B cell (primary cell): ENCODE results near the gene ASCL5. TPM values are rescaled to one million over a fixed set of nuclear protein-coding genes. Genes with fewer than 3 reads are reported as not detected.
A peak's percentile ranks its signal among the peaks of the same experiment; 100 is the strongest.

Source experiments
- ATAC-seq: fragments of 200-7000 bp; cut with Tn5 transposase; one replicate; pipeline ENCODE4 v1.10.0; 2021; ENCODE audit warnings: low read depth, mild to moderate bottlenecking, moderate number of reproducible peaks, moderate library complexity
- CTCF ChIA-PET: fragments of 350-600 bp; sonication (Branson Sonifier 250); formaldehyde crosslinking; loops from one replicate; lab custom pipeline; 2021; ENCODE audit warnings: antibody characterized with exemption, inconsistent platforms; lab: Charles Lee
- POLR2A ChIA-PET: fragments of 350-600 bp; sonication (Branson Sonifier 250); formaldehyde crosslinking; loops from one replicate; lab custom pipeline; 2021; ENCODE audit warnings: antibody characterized with exemption; lab: Charles Lee
- DNase-seq: peaks from one replicate; pipeline ENCODE4 v3.0.0; 2013
- H2AFZ ChIP-seq: 2 replicates; pipeline ENCODE4 v1.6.1; 2012; ENCODE audit warnings: mild to moderate bottlenecking, low read depth, low read length; ENCODE audit not compliant: insufficient read depth, poor library complexity, severe bottlenecking
- H3K27ac ChIP-seq, 2 donors: 1 replicate in 1 of 2; 2 replicates in 1 of 2; pipeline ENCODE4 v1.5.1; 2012 to 2013; ENCODE audit warnings: low read length in 2 of 2, mild to moderate bottlenecking in 2 of 2, moderate library complexity in 1 of 2
- H3K27me3 ChIP-seq, 4 experiments: fragments of 200-600 bp in 1 of 4; sonication (generic) in 1 of 4; replicated peaks in 1 of 4; 1 replicate in 2 of 4; 2 replicates in 2 of 4; pipeline versions ENCODE4 v1.6.1 to v1.7.0; 2013 to 2016; ENCODE audit warnings: low read length in 3 of 4, mild to moderate bottlenecking in 2 of 4, mixed read lengths in 1 of 4, moderate library complexity in 1 of 4; ENCODE audit not compliant: insufficient read depth in 4 of 4, control insufficient read depth in 3 of 4; ENCODE audit errors: control extremely low read depth in 1 of 4
- H3K36me3 ChIP-seq, 2 experiments: replicated peaks in 1 of 2; 1 replicate in 1 of 2; 2 replicates in 1 of 2; pipeline versions ENCODE4 v1.6.1 to v1.7.1; 2013; ENCODE audit warnings: low read length in 1 of 2; ENCODE audit not compliant: insufficient read depth in 2 of 2, control insufficient read depth in 1 of 2; ENCODE audit errors: control extremely low read depth in 1 of 2, extremely low read depth in 1 of 2
- H3K4me1 ChIP-seq, 2 donors: fragments of 200-600 bp in 1 of 2; sonication (generic) in 1 of 2; 1 replicate in 1 of 2; 2 replicates in 1 of 2; pipeline versions ENCODE4 v1.5.1 to v1.6.1; 2013 to 2017; ENCODE audit warnings: low read length in 2 of 2; ENCODE audit not compliant: control insufficient read depth in 2 of 2, insufficient read depth in 2 of 2
- H3K4me2 ChIP-seq: replicated peaks from 2 replicates; pipeline ENCODE3; 2012; ENCODE audit warnings: mild to moderate bottlenecking, low read depth, low read length; ENCODE audit not compliant: poor library complexity, severe bottlenecking
- H3K4me3 ChIP-seq, 5 experiments: fragments of 200-600 bp in 1 of 5; sonication (generic) in 1 of 5; 1 replicate in 3 of 5; 2 replicates in 2 of 5; pipeline versions ENCODE4 v1.5.1 to v1.7.0; 2011 to 2016; ENCODE audit warnings: low read length in 4 of 5, mild to moderate bottlenecking in 4 of 5, low read depth in 2 of 5, control low read depth in 1 of 5, moderate library complexity in 1 of 5; ENCODE audit not compliant: insufficient read depth in 1 of 5; ENCODE audit errors: control extremely low read depth in 1 of 5, extremely low read depth in 1 of 5
- H3K79me2 ChIP-seq: fragments of 200-600 bp; sonication (generic); one replicate; pipeline ENCODE4 v1.6.0; 2016; ENCODE audit warnings: low read length; ENCODE audit not compliant: control insufficient read depth, insufficient read depth
- H3K9ac ChIP-seq: fragments of 200-600 bp; sonication (generic); 2 replicates; pipeline ENCODE4 v1.6.1; 2017; ENCODE audit warnings: mild to moderate bottlenecking, low read length, moderate library complexity
- H3K9me3 ChIP-seq, 3 donors: one replicate each; pipeline versions ENCODE4 v1.6.1 to v1.7.1; 2013; ENCODE audit warnings: low read length in 2 of 3; ENCODE audit not compliant: control insufficient read depth in 2 of 3, insufficient read depth in 1 of 3; ENCODE audit errors: control extremely low read depth in 1 of 3
- H4K20me1 ChIP-seq: 2 replicates; pipeline ENCODE4 v1.6.0; 2012; ENCODE audit warnings: mild to moderate bottlenecking, low read length; ENCODE audit not compliant: insufficient read depth, control insufficient read depth, poor library complexity, severe bottlenecking
- H3K27ac Mint-ChIP-seq: one replicate; pipeline ENCODE4 v1.8.0; 2021; ENCODE audit warnings: mixed read lengths
- H3K27me3 Mint-ChIP-seq: one replicate; pipeline ENCODE4 v1.8.0; 2021; ENCODE audit warnings: mixed read lengths
- H3K4me1 Mint-ChIP-seq: one replicate; pipeline ENCODE4 v1.8.0; 2021; ENCODE audit warnings: mixed read lengths
- H3K4me3 Mint-ChIP-seq: one replicate; pipeline ENCODE4 v1.8.0; 2021; ENCODE audit warnings: mixed read lengths
- H3K9me3 Mint-ChIP-seq: one replicate; pipeline ENCODE4 v1.8.0; 2022; ENCODE audit warnings: mixed read lengths; ENCODE audit not compliant: insufficient read depth
- EZH2 ChIP-seq: IDR thresholded peaks from 2 replicates; pipeline ENCODE4 v1.6.1; 2012; ENCODE audit warnings: borderline replicate concordance, low read depth, mild to moderate bottlenecking, moderate library complexity, low read length; ENCODE audit not compliant: insufficient read depth, poor library complexity, severe bottlenecking
- WGBS: methylation state at CpG from one replicate; pipeline ENCODE4 v1.1.5; 2013; ENCODE audit warnings: missing lambda C conversion rate; ENCODE audit not compliant: insufficient coverage; 5-methylcytosine and 5-hydroxymethylcytosine counted together
- intact Hi-C: fragments of 100-400 bp; cut with micrococcal nuclease; formaldehyde crosslinking; loops from one replicate; pipeline ENCODE4 v1.10.0; 2022
- polyA plus RNA-seq: library from polyadenylated mRNA; depleted of rRNA; stranded (reverse); fragments of >200 nt; gene quantifications from 2 replicates; pipeline ENCODE4 v1.2.3, GENCODE V29; 2012
- total RNA-seq, 2 donors: library from RNA; stranded (reverse); fragments of 120-200 nt in 1 of 2; gene quantifications; 1 replicate in 1 of 2; 2 replicates in 1 of 2; pipeline versions ENCODE4 v1.2.3 to v1.2.4, GENCODE V29; 2013 to 2022
- TF ChIP-seq, protein P1 (sequence below): fragments of 200-600 bp; IDR thresholded peaks from one replicate; pipeline ENCODE4 v1.8.0; 2022; ENCODE audit warnings: antibody characterized with exemption, mild to moderate bottlenecking

The ASCL5 gene
- total and polyA plus RNA-seq, 2 donors (not counting 1 experiment from before 2014, with no cell fraction given), result not detected

DNA sequence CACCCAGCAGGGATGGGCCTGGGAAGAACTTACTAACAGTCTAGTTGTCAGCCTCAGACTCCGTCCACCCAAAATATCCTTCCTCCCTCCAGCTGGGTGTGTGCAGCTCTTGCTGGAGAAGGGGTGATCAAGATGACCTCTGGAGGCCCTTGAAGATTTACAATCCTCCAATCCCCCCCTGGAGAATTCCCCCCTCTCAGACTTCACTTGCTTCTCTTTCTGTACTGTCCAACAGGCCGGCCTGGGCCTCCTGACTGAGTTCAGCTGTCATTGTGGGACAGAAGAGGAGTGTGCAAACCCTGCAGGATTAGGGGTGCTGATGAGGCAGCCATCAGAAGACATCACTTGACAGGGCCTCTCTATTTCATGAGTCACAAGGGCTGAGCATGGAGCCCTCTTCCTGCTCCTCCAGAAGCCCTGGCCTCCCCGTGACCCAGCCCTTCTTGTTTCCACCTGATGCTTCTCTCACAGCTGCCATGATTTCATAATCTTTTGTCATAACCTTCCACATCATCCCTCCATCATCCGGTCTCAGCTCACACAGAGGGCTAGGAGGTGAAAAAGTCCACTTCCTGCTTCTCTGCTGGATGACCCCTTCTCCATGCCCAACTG, 46.1 kb upstream of the ASCL5 start:
- intact Hi-C loops, result loop anchor here (5.0 kb wide), 1 partner anchor 151 kb away; the partner anchor contains the start of gene KIF21B
- ChIA-PET POLR2A (no interaction called here), CTCF (no interaction called here)

GRCh38 chr1:201172326-201172725, 45.3 kb upstream of the ASCL5 start:
- intact Hi-C loops, result loop anchor here (5.0 kb wide), 1 partner anchor 150 kb away; the partner anchor contains the start of gene KIF21B
- no peaks in the 10 kb centered on the region for H3K36me3 ChIP-seq
- peak overlapping the region; percentile 29 for H3K4me3 Mint-ChIP-seq
- H3K4me2 ChIP-seq, result no peak overlapping the region
- peaks cover 16% of the 10 kb centered on the region for H3K4me1 Mint-ChIP-seq
- H3K27ac ChIP-seq, result no peak overlapping the region
- peaks cover 7 to 14% of the 10 kb centered on the region in 2 donors for H3K4me1 ChIP-seq
- peaks cover 12% of the 10 kb centered on the region for H3K27me3 Mint-ChIP-seq
- DNase-seq (no peak), ATAC-seq (no peak)
- H3K27me3 ChIP-seq, result peaks cover 0 to 38% (median 4%) of the 10 kb centered on the region in 4 experiments
- H3K9me3 ChIP-seq, result no peaks in the 10 kb centered on the region
- H3K9me3 Mint-ChIP-seq, result no peaks in the 10 kb centered on the region
- ChIA-PET CTCF (no interaction called here), POLR2A (no interaction called here)
- 73% methylated on average over 3 of the region's 4 CpGs for WGBS
- H2AFZ ChIP-seq, result no peak overlapping the region
- no peak for TF ChIP-seq EZH2
- TF ChIP-seq, protein P1, sequence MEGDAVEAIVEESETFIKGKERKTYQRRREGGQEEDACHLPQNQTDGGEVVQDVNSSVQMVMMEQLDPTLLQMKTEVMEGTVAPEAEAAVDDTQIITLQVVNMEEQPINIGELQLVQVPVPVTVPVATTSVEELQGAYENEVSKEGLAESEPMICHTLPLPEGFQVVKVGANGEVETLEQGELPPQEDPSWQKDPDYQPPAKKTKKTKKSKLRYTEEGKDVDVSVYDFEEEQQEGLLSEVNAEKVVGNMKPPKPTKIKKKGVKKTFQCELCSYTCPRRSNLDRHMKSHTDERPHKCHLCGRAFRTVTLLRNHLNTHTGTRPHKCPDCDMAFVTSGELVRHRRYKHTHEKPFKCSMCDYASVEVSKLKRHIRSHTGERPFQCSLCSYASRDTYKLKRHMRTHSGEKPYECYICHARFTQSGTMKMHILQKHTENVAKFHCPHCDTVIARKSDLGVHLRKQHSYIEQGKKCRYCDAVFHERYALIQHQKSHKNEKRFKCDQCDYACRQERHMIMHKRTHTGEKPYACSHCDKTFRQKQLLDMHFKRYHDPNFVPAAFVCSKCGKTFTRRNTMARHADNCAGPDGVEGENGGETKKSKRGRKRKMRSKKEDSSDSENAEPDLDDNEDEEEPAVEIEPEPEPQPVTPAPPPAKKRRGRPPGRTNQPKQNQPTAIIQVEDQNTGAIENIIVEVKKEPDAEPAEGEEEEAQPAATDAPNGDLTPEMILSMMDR, result no peak
- no peak overlapping the region for H3K9ac ChIP-seq
- no peak overlapping the region for H3K4me3 ChIP-seq
- no peaks in the 10 kb centered on the region for H3K79me2 ChIP-seq
- H4K20me1 ChIP-seq, result no peaks in the 10 kb centered on the region
- H3K27ac Mint-ChIP-seq, result no peak overlapping the region

More for the DNA sequence above, 46.1 kb upstream of the ASCL5 start:
- DNase-seq (no peak), ATAC-seq (no peak)
- Histone ChIP-seq H4K20me1 (no peaks in the 10 kb centered on the region), H3K4me3 (no peak overlapping the region), H3K79me2 (no peaks in the 10 kb centered on the region), H3K9me3 (no peaks in the 10 kb centered on the region), H3K4me1 (peaks cover 7 to 14% of the 10 kb centered on the region in 2 donors), H3K9ac (no peak overlapping the region), H3K27me3 (peaks cover 0 to 42% (median 4%) of the 10 kb centered on the region in 4 experiments), H3K4me2 (no peak overlapping the region), H3K27ac (no peak overlapping the region), H3K36me3 (no peaks in the 10 kb centered on the region), H2AFZ (no peak overlapping the region)
- TF ChIP-seq EZH2, result no peak
- TF ChIP-seq, protein P1, result no peak
- Mint-ChIP-seq H3K27ac (no peak overlapping the region), H3K9me3 (peaks cover 2% of the 10 kb centered on the region), H3K27me3 (peaks cover 18% of the 10 kb centered on the region), H3K4me3 (peak overlapping the region; percentile 13), H3K4me1 (peaks cover 16% of the 10 kb centered on the region)
- 74% methylated on average over 2 of the region's 4 CpGs for WGBS
